B cell (primary cell): ENCODE results near the gene FAU. TPM values are rescaled to one million over a fixed set of nuclear protein-coding genes. Genes with fewer than 3 reads are reported as not detected.

ENCODE experiments used
- ATAC-seq: fragments of 200-7000 bp; cut with Tn5 transposase; one replicate; pipeline ENCODE4 v1.10.0; 2021; ENCODE audit warnings: low read depth, mild to moderate bottlenecking, moderate number of reproducible peaks, moderate library complexity
- CTCF ChIA-PET: fragments of 350-600 bp; sonication (Branson Sonifier 250); formaldehyde crosslinking; loops from one replicate; lab custom pipeline; 2021; ENCODE audit warnings: antibody characterized with exemption, inconsistent platforms; lab: Charles Lee
- POLR2A ChIA-PET: fragments of 350-600 bp; sonication (Branson Sonifier 250); formaldehyde crosslinking; loops from one replicate; lab custom pipeline; 2021; ENCODE audit warnings: antibody characterized with exemption; lab: Charles Lee
- DNase-seq: peaks from one replicate; pipeline ENCODE4 v3.0.0; 2013
- H2AFZ ChIP-seq: 2 replicates; pipeline ENCODE4 v1.6.1; 2012; ENCODE audit warnings: mild to moderate bottlenecking, low read depth, low read length; ENCODE audit not compliant: insufficient read depth, poor library complexity, severe bottlenecking
- H3K27ac ChIP-seq, 2 donors: 1 replicate in 1 of 2; 2 replicates in 1 of 2; pipeline ENCODE4 v1.5.1; 2012 to 2013; ENCODE audit warnings: low read length in 2 of 2, mild to moderate bottlenecking in 2 of 2, moderate library complexity in 1 of 2
- H3K27me3 ChIP-seq, 4 experiments: fragments of 200-600 bp in 1 of 4; sonication (generic) in 1 of 4; replicated peaks in 1 of 4; 1 replicate in 2 of 4; 2 replicates in 2 of 4; pipeline versions ENCODE4 v1.6.1 to v1.7.0; 2013 to 2016; ENCODE audit warnings: low read length in 3 of 4, mild to moderate bottlenecking in 2 of 4, mixed read lengths in 1 of 4, moderate library complexity in 1 of 4; ENCODE audit not compliant: insufficient read depth in 4 of 4, control insufficient read depth in 3 of 4; ENCODE audit errors: control extremely low read depth in 1 of 4
- H3K36me3 ChIP-seq, 2 experiments: replicated peaks in 1 of 2; 1 replicate in 1 of 2; 2 replicates in 1 of 2; pipeline versions ENCODE4 v1.6.1 to v1.7.1; 2013; ENCODE audit warnings: low read length in 1 of 2; ENCODE audit not compliant: insufficient read depth in 2 of 2, control insufficient read depth in 1 of 2; ENCODE audit errors: control extremely low read depth in 1 of 2, extremely low read depth in 1 of 2
- H3K4me1 ChIP-seq, 2 donors: fragments of 200-600 bp in 1 of 2; sonication (generic) in 1 of 2; 1 replicate in 1 of 2; 2 replicates in 1 of 2; pipeline versions ENCODE4 v1.5.1 to v1.6.1; 2013 to 2017; ENCODE audit warnings: low read length in 2 of 2; ENCODE audit not compliant: control insufficient read depth in 2 of 2, insufficient read depth in 2 of 2
- H3K4me2 ChIP-seq: replicated peaks from 2 replicates; pipeline ENCODE3; 2012; ENCODE audit warnings: mild to moderate bottlenecking, low read depth, low read length; ENCODE audit not compliant: poor library complexity, severe bottlenecking
- H3K4me3 ChIP-seq, 5 experiments: fragments of 200-600 bp in 1 of 5; sonication (generic) in 1 of 5; 1 replicate in 3 of 5; 2 replicates in 2 of 5; pipeline versions ENCODE4 v1.5.1 to v1.7.0; 2011 to 2016; ENCODE audit warnings: low read length in 4 of 5, mild to moderate bottlenecking in 4 of 5, low read depth in 2 of 5, control low read depth in 1 of 5, moderate library complexity in 1 of 5; ENCODE audit not compliant: insufficient read depth in 1 of 5; ENCODE audit errors: control extremely low read depth in 1 of 5, extremely low read depth in 1 of 5
- H3K79me2 ChIP-seq: fragments of 200-600 bp; sonication (generic); one replicate; pipeline ENCODE4 v1.6.0; 2016; ENCODE audit warnings: low read length; ENCODE audit not compliant: control insufficient read depth, insufficient read depth
- H3K9ac ChIP-seq: fragments of 200-600 bp; sonication (generic); 2 replicates; pipeline ENCODE4 v1.6.1; 2017; ENCODE audit warnings: mild to moderate bottlenecking, low read length, moderate library complexity
- H3K9me3 ChIP-seq, 3 donors: one replicate each; pipeline versions ENCODE4 v1.6.1 to v1.7.1; 2013; ENCODE audit warnings: low read length in 2 of 3; ENCODE audit not compliant: control insufficient read depth in 2 of 3, insufficient read depth in 1 of 3; ENCODE audit errors: control extremely low read depth in 1 of 3
- H4K20me1 ChIP-seq: 2 replicates; pipeline ENCODE4 v1.6.0; 2012; ENCODE audit warnings: mild to moderate bottlenecking, low read length; ENCODE audit not compliant: insufficient read depth, control insufficient read depth, poor library complexity, severe bottlenecking
- H3K27ac Mint-ChIP-seq: one replicate; pipeline ENCODE4 v1.8.0; 2021; ENCODE audit warnings: mixed read lengths
- H3K27me3 Mint-ChIP-seq: one replicate; pipeline ENCODE4 v1.8.0; 2021; ENCODE audit warnings: mixed read lengths
- H3K4me1 Mint-ChIP-seq: one replicate; pipeline ENCODE4 v1.8.0; 2021; ENCODE audit warnings: mixed read lengths
- H3K4me3 Mint-ChIP-seq: one replicate; pipeline ENCODE4 v1.8.0; 2021; ENCODE audit warnings: mixed read lengths
- H3K9me3 Mint-ChIP-seq: one replicate; pipeline ENCODE4 v1.8.0; 2022; ENCODE audit warnings: mixed read lengths; ENCODE audit not compliant: insufficient read depth
- EZH2 ChIP-seq: IDR thresholded peaks from 2 replicates; pipeline ENCODE4 v1.6.1; 2012; ENCODE audit warnings: borderline replicate concordance, low read depth, mild to moderate bottlenecking, moderate library complexity, low read length; ENCODE audit not compliant: insufficient read depth, poor library complexity, severe bottlenecking
- WGBS: methylation state at CpG from one replicate; pipeline ENCODE4 v1.1.5; 2013; ENCODE audit warnings: missing lambda C conversion rate; ENCODE audit not compliant: insufficient coverage; 5-methylcytosine and 5-hydroxymethylcytosine counted together
- intact Hi-C: fragments of 100-400 bp; cut with micrococcal nuclease; formaldehyde crosslinking; loops from one replicate; pipeline ENCODE4 v1.10.0; 2022
- polyA plus RNA-seq: library from polyadenylated mRNA; depleted of rRNA; stranded (reverse); fragments of >200 nt; gene quantifications from 2 replicates; pipeline ENCODE4 v1.2.3, GENCODE V29; 2012
- total RNA-seq, 2 donors: library from RNA; stranded (reverse); fragments of 120-200 nt in 1 of 2; gene quantifications; 1 replicate in 1 of 2; 2 replicates in 1 of 2; pipeline versions ENCODE4 v1.2.3 to v1.2.4, GENCODE V29; 2013 to 2022
- TF ChIP-seq, protein P1 (sequence below): fragments of 200-600 bp; IDR thresholded peaks from one replicate; pipeline ENCODE4 v1.8.0; 2022; ENCODE audit warnings: antibody characterized with exemption, mild to moderate bottlenecking

The FAU gene
- total and polyA plus RNA-seq, 2 donors (not counting 1 experiment from before 2014, with no cell fraction given) = 1,318 to 1,559 TPM

DNA sequence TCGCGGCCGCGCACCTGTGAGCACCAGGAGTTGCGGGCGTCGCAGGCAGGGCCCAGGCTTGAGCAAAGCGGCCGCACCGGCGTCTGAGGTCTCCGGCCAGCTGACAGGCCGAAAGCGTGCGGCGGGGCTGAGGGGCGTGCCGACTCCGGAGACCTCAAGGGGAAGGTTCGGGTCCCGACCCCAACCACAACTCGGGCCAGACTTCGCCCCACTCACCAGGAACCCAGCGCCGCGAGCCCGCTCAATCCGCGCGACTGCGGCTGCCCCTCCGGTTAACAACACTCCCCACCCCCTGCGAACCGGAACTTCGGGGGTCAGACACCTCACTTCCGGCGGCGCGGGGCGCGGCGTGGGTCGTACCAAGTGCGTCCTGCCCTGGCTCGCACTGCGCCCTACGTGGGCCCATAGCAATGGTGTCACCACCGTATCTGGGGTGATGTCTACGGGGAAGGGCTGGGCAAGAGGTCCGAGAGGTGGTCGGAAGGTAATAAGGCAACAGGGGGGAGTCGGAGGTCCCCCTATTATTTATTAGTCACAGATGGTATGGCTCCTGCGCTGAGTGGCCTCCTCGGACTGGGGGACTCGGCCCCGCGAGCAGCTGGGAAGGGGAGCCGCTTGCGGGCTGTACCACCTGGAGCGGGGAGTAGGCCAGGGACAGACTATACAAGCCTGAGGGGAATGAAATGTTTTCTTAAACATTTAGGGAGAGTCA lies 12.5 kb upstream of the FAU start, which contains the start of gene SYVN1:
SYVN1 (minus strand) TSS at position 280 of the 712 bp plus-strand sequence. CDS start 918 bp downstream, outside the sequence.
- H3K9ac ChIP-seq = peak within 1 kb of the TSS; percentile 99
- H3K4me2 ChIP-seq = peak within 1 kb of the TSS; percentile 89
- peaks cover 75% of the 10 kb centered on the region for H3K79me2 ChIP-seq
- POLR2A ChIA-PET = interaction anchor here (0.6 to 8.8 kb wide), 10 partner anchors 9 to 1121 kb away, joined by 3 to 160 read pairs (median 4); partner anchors contain the start of genes CAPN1, FAU, MALAT1 and MRPL49
- Mint-ChIP-seq H3K9me3 (no peaks in the 10 kb centered on the region), H3K4me3 (peak within 1 kb of the TSS; percentile 97), H3K4me1 (peaks cover 68% of the 10 kb centered on the region), H3K27me3 (no peaks in the 10 kb centered on the region), H3K27ac (peak within 1 kb of the TSS; percentile 99)
- no peaks in the 10 kb centered on the region for H3K27me3 ChIP-seq
- intact Hi-C loops = loop anchor here (1.0 to 5.0 kb wide), 3 partner anchors 50 to 483 kb away; partner anchors contain the start of genes CDCA5, PCNX3, SAC3D1 and ZFPL1
- peak within 1 kb of the TSS; percentile 81 to 99 (median 96) for H3K4me3 ChIP-seq
- peaks cover 1 to 30% of the 10 kb centered on the region in 2 experiments for H3K36me3 ChIP-seq
- TF ChIP-seq, protein P1, sequence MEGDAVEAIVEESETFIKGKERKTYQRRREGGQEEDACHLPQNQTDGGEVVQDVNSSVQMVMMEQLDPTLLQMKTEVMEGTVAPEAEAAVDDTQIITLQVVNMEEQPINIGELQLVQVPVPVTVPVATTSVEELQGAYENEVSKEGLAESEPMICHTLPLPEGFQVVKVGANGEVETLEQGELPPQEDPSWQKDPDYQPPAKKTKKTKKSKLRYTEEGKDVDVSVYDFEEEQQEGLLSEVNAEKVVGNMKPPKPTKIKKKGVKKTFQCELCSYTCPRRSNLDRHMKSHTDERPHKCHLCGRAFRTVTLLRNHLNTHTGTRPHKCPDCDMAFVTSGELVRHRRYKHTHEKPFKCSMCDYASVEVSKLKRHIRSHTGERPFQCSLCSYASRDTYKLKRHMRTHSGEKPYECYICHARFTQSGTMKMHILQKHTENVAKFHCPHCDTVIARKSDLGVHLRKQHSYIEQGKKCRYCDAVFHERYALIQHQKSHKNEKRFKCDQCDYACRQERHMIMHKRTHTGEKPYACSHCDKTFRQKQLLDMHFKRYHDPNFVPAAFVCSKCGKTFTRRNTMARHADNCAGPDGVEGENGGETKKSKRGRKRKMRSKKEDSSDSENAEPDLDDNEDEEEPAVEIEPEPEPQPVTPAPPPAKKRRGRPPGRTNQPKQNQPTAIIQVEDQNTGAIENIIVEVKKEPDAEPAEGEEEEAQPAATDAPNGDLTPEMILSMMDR = no peak
- no peak for TF ChIP-seq EZH2
- H3K27ac ChIP-seq = peak within 1 kb of the TSS; percentile 98 to 99
- H4K20me1 ChIP-seq = peaks cover 46% of the 10 kb centered on the region
- DNase-seq = peak; percentile 97
- under 1% methylated on average over 48 of the region's 60 CpGs for WGBS
- CTCF ChIA-PET = interaction anchor here (0.5 to 7.5 kb wide), 9 partner anchors 12 to 442 kb away, joined by 3 to 64 read pairs (median 5); partner anchors contain the start of genes CAPN1, EHBP1L1, FAU and MRPL49
- peaks cover 39 to 59% of the 10 kb centered on the region in 2 donors for H3K4me1 ChIP-seq
- no peaks in the 10 kb centered on the region for H3K9me3 ChIP-seq
- ATAC-seq = peak; percentile 51
- H2AFZ ChIP-seq = peak within 1 kb of the TSS; percentile 71
